GM18861 (cell line): ENCODE data around the gene MRPL47.

Source experiments
- ATAC-seq: cut with Tn5 transposase; IDR thresholded peaks from one replicate; pipeline ENCODE4 v1.9.1; 2021; ENCODE audit not compliant: unreplicated experiment

The MRPL47 gene

GRCh38 chr3:179591313-179591712, 13.1 kb downstream of the MRPL47 start:
- ATAC-seq, result no peak

- no peak for ATAC-seq
These were observed 13.8 kb downstream of the MRPL47 start for GRCh38 chr3:179590669-179591068.

- no peak for ATAC-seq
These were observed 15.3 kb downstream of the MRPL47 start for GRCh38 chr3:179589143-179589542.

GRCh38 chr3:179580992-179581391, 23.4 kb downstream of the MRPL47 start:
- ATAC-seq, result no peak

- peak; percentile 27 for ATAC-seq
These were observed 38.9 kb downstream of the MRPL47 start for GRCh38 chr3:179565496-179565895.

GRCh38 chr3:179563271-179563783, 41.1 kb downstream of the MRPL47 start:
- peak; percentile 34 for ATAC-seq

GRCh38 chr3:179562591-179563270, 41.7 kb downstream of the MRPL47 start, which contains the start of gene ACTL6A:
Gene ACTL6A (plus strand): TSS chr3:179562926. CDS start chr3:179563093, 167 bp downstream.
- ATAC-seq, result peak; percentile 94

- no peak for ATAC-seq
These were observed 43.6 kb downstream of the MRPL47 start for GRCh38 chr3:179560791-179561190.

GRCh38 chr3:179558742-179559364, 45.6 kb downstream of the MRPL47 start:
- ATAC-seq, result no peak

- ATAC-seq, result no peak
These were observed 52.9 kb downstream of the MRPL47 start for GRCh38 chr3:179551349-179552105.

- no peak for ATAC-seq
These were observed 57.6 kb downstream of the MRPL47 start for GRCh38 chr3:179546814-179547241.

- no peak for ATAC-seq
These were observed 59.3 kb downstream of the MRPL47 start for GRCh38 chr3:179544981-179545645.

GRCh38 chr3:179542375-179542774, 62.1 kb downstream of the MRPL47 start:
- no peak for ATAC-seq

GRCh38 chr3:179541596-179541995, 62.8 kb downstream of the MRPL47 start:
- no peak for ATAC-seq

GRCh38 chr3:179541094-179541493, 63.3 kb downstream of the MRPL47 start:
- no peak for ATAC-seq
